ENCODE results near the gene CERS4. TPM values are rescaled to one million over a fixed set of nuclear protein-coding genes. Genes with fewer than 3 reads are reported as not detected.

The CERS4 gene
- total and polyA plus RNA-seq, 4 donors = 30.7 to 67.8 (median 54.4) TPM

DNA sequence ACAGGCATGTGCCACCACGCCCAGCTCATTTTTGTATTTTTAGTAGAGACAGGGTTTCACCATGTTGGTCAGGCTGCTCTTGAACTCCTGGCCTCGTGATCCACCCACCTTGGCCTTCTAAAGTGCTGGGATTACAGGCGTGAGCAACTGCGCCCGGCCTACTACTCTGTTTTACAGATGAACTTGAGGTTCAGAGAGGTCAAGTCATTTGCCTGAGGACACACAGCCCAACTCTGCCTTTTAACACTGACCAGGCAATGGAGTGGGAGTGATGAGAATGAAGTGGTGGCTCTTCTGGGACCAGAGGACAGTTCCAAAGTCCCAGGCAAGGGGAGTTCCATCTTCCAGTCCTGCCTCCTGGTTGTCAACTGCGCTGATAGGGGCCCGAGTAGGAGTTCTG, 41.4 kb downstream of the CERS4 start:
- DNase-seq = no peak
- ATAC-seq (ENCODE audit: insufficient read depth, low FRiP score) = no peak

DNA sequence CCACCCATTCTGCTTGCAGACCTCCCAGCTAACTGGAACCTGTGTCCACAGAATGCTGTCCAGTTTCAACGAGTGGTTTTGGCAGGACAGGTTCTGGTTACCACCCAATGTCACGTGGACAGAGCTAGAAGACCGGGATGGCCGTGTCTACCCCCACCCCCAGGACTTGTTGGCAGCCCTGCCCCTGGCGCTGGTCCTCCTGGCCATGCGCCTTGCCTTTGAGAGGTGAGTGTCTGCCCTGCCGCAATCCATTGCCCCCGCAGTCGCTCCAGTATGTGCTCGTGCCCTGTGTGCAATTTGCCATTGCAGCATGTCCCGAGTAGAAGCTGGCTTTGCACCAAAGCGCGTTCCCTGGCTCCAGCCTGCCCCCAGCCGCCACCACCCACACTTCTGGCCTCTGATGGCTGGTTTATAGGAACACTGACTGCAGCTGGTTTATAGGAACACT, 41.9 kb downstream of the CERS4 start:
- Histone ChIP-seq H3K4me3 (no peak overlapping the region), H3K4me1 (ENCODE audit: control insufficient read depth in 5 of 5, insufficient read depth in 5 of 5, low read length in 5 of 5) (no peaks in the 10 kb centered on the region), H3K9me3 (ENCODE audit: control insufficient read depth in 4 of 4, insufficient read depth in 3 of 4, low read length in 3 of 4) (no peaks in the 10 kb centered on the region), H3K36me3 (ENCODE audit: control insufficient read depth in 4 of 4, insufficient read depth in 4 of 4, low read length in 4 of 4) (peaks cover 0 to 15% (median 7%) of the 10 kb centered on the region in 4 donors), H3K27me3 (ENCODE audit: control insufficient read depth in 3 of 3, insufficient read depth in 3 of 3, low read length in 2 of 3) (no peaks in the 10 kb centered on the region), H3K27ac (ENCODE audit: low read depth in 1 of 2, low read length in 1 of 2) (peak overlapping the region; percentile 47 to 57), H3K9ac (ENCODE audit: insufficient read depth in 1 of 2, low read length in 2 of 2) (no peak overlapping the region)
- TF ChIP-seq, protein P1, sequence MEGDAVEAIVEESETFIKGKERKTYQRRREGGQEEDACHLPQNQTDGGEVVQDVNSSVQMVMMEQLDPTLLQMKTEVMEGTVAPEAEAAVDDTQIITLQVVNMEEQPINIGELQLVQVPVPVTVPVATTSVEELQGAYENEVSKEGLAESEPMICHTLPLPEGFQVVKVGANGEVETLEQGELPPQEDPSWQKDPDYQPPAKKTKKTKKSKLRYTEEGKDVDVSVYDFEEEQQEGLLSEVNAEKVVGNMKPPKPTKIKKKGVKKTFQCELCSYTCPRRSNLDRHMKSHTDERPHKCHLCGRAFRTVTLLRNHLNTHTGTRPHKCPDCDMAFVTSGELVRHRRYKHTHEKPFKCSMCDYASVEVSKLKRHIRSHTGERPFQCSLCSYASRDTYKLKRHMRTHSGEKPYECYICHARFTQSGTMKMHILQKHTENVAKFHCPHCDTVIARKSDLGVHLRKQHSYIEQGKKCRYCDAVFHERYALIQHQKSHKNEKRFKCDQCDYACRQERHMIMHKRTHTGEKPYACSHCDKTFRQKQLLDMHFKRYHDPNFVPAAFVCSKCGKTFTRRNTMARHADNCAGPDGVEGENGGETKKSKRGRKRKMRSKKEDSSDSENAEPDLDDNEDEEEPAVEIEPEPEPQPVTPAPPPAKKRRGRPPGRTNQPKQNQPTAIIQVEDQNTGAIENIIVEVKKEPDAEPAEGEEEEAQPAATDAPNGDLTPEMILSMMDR (IDR thresholded peaks at IDR 0.05; ENCODE audit: control extremely low read depth, extremely low read depth) = no peak
- ATAC-seq (ENCODE audit: insufficient read depth, low FRiP score) (peak; percentile 58), DNase-seq (peak; percentile 32 to 42 (median 37))
- WGBS, 2 donors = 55 to 80% methylated on average over 14 of the region's 14 CpGs

More for the DNA sequence above, 41.4 kb downstream of the CERS4 start:
- H3K9me3 ChIP-seq (ENCODE audit: control insufficient read depth in 4 of 4, insufficient read depth in 3 of 4, low read length in 3 of 4) = no peaks in the 10 kb centered on the region
- TF ChIP-seq, protein P1 (IDR thresholded peaks at IDR 0.05; ENCODE audit: control extremely low read depth, extremely low read depth) = no peak
- no peaks in the 10 kb centered on the region for H3K4me1 ChIP-seq (ENCODE audit: control insufficient read depth in 5 of 5, insufficient read depth in 5 of 5, low read length in 5 of 5)
- H3K4me3 ChIP-seq = no peak overlapping the region
- H3K27me3 ChIP-seq (ENCODE audit: control insufficient read depth in 3 of 3, insufficient read depth in 3 of 3, low read length in 2 of 3) = no peaks in the 10 kb centered on the region
- WGBS, 2 donors = 70 to 90% methylated on average over 7 of the region's 7 CpGs
- peaks cover 0 to 11% (median 4%) of the 10 kb centered on the region in 4 donors for H3K36me3 ChIP-seq (ENCODE audit: control insufficient read depth in 4 of 4, insufficient read depth in 4 of 4, low read length in 4 of 4)
- H3K9ac ChIP-seq (ENCODE audit: insufficient read depth in 1 of 2, low read length in 2 of 2) = no peak overlapping the region
- peak overlapping the region; percentile 47 to 57 for H3K27ac ChIP-seq (ENCODE audit: low read depth in 1 of 2, low read length in 1 of 2)

DNA sequence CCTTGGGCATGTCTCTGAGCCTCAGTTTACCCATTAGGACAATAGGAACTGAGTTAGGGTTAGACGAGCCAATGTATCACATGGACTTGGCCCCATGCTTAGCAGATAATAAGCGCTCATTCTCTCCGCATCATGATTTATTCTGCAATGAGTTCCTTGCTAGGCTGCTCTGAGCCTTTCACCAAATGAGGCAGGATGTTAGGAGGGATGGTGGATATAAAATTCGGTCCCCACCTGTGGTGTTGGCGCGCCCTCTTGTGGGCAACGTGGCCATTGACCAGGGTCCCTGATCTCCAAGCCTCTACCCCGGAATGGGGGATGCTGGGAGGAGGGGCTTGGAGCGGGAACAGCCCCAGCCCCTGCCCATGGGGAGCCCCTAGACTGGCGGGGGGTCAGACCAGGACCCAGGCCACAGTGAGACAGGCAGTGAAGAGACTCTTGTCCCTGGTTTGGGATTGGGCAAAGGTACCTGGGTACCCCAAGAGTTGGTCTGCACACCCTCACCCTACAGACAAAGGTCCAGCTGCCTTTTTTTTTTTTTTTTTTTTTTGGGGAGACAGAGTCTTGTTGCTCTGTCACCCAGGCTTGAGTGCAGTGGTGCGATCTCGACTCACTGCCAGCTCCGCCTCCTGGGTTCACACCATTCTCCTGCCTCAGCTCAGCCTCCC, 43.9 kb downstream of the CERS4 start:
- Histone ChIP-seq H3K27me3 (ENCODE audit: control insufficient read depth in 3 of 3, insufficient read depth in 3 of 3, low read length in 2 of 3) (no peaks in the 10 kb centered on the region), H3K27ac (ENCODE audit: low read depth in 1 of 2, low read length in 1 of 2) (no peak overlapping the region), H3K36me3 (ENCODE audit: control insufficient read depth in 4 of 4, insufficient read depth in 4 of 4, low read length in 4 of 4) (peaks cover 0 to 30% (median 14%) of the 10 kb centered on the region in 4 donors), H3K4me1 (ENCODE audit: control insufficient read depth in 5 of 5, insufficient read depth in 5 of 5, low read length in 5 of 5) (no peaks in the 10 kb centered on the region), H3K4me3 (no peak overlapping the region), H3K9ac (ENCODE audit: insufficient read depth in 1 of 2, low read length in 2 of 2) (no peak overlapping the region), H3K9me3 (ENCODE audit: control insufficient read depth in 4 of 4, insufficient read depth in 3 of 4, low read length in 3 of 4) (no peaks in the 10 kb centered on the region)
- ATAC-seq (ENCODE audit: insufficient read depth, low FRiP score) = peak; percentile 72
- WGBS, 2 donors = 28 to 33% methylated on average over 13 of the region's 13 CpGs
- TF ChIP-seq, protein P1 (IDR thresholded peaks at IDR 0.05; ENCODE audit: control extremely low read depth, extremely low read depth) = peak; percentile 96
- DNase-seq = peak; percentile 85 to 89 (median 86)

All from lung (tissue), 12 donors.